H7 (cell line): ENCODE results near the gene PTX4. TPM values are rescaled to one million over a fixed set of nuclear protein-coding genes. Genes with fewer than 3 reads are reported as not detected.

Experiments
- DNase-seq: peaks from one replicate; pipeline ENCODE4 v3.0.0; 2012
- H3K27me3 ChIP-seq: 2 replicates; pipeline ENCODE4 v1.6.0; 2011; ENCODE audit warnings: mild to moderate bottlenecking, low read length; ENCODE audit not compliant: control insufficient read depth, insufficient read depth
- H3K36me3 ChIP-seq: replicated peaks from 2 replicates; pipeline ENCODE4 v1.5.1; 2011; ENCODE audit warnings: low read length; ENCODE audit not compliant: control insufficient read depth, insufficient read depth
- H3K4me3 ChIP-seq: 2 replicates; pipeline ENCODE4 v1.5.1; 2011; ENCODE audit warnings: low read depth, mild to moderate bottlenecking, control low read depth, low read length, moderate library complexity; ENCODE audit not compliant: insufficient read depth
- total RNA-seq: library from RNA; depleted of rRNA; stranded (reverse); fragments of >200 nt; shearing (Covaris generic); gene quantifications from 2 replicates; pipeline ENCODE4 v1.2.3, GENCODE V29; 2014; rRNA removed

The PTX4 gene, protein sequence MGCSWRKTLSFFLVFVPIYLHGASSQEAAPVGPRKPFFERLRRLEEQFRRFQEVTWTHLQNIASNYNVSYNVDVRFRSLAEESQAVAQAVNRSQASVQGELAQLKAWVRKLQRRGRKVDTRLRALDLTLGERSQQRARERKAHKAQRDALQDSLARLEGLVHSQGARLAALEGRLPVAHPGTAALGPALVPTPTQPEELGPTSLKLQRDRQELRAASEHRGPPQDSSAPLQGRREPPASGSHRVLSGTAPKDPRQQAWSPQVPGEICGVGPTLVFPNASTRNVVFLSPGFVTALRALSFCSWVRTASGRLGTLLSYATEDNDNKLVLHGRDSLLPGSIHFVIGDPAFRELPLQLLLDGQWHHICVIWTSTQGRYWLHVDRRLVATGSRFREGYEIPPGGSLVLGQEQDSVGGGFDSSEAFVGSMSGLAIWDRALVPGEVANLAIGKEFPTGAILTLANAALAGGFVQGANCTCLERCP
- total RNA-seq: not detected in 2 replicates

DNA sequence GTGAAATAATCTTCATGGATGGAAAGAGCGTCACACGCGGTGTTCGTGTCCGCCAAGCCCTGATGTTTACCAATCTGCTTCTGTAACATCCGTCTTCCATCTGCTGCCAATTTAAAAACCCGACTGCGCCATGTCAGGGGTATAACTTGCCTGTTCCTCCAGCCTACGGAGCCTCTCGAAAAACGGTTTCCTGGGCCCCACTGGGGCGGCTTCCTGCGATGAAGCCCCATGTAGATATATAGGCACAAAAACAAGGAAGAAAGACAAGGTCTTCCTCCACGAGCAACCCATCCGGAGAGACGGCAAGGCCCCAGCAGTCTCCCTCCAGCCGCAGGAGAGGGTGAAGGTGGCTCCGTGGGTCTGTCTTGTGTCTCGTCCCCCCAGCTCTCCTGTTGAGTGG, at the start of gene PTX4:
Gene PTX4, minus strand, starts transcription at position 326 of the 400 bp plus-strand sequence. Its CDS starts 35 bp downstream, at position 291.
- DNase-seq: no peak

GRCh38 chr16:1537763-1538289, 49.1 kb upstream of the PTX4 start:
- no peak for DNase-seq

More for the DNA sequence above, at the start of gene PTX4:
- H3K36me3 ChIP-seq: no peaks in the 10 kb centered on the region
- H3K27me3 ChIP-seq: no peaks in the 10 kb centered on the region
- no peak within 1 kb of the TSS for H3K4me3 ChIP-seq

DNA sequence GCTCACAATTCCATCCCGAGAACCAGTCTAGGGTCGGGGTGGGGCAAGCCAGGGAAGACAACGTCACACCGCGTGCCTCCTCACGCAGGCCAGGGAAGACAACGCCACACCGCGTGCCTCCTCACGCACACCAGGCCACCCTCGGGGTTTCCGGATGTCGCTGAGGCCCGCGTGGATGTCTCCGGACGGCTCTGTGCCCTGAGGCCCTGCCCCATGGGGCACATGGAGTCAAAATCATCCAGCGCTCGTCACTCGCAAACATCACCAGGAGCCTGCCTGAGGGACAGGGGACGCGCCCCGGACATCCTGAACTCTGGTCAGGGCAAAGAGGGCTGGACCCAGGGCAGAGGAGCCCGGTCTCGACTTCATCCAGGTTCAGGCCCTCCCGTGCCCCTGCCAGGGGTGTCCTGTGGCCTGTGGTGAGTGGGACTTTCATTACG, 48.4 kb upstream of the PTX4 start:
- Histone ChIP-seq H3K36me3 (no peaks in the 10 kb centered on the region), H3K27me3 (no peaks in the 10 kb centered on the region), H3K4me3 (no peak overlapping the region)
- no peak for DNase-seq

More at GRCh38 chr16:1537763-1538289, 49.1 kb upstream of the PTX4 start:
- H3K4me3 ChIP-seq: no peak overlapping the region
- no peaks in the 10 kb centered on the region for H3K36me3 ChIP-seq
- no peaks in the 10 kb centered on the region for H3K27me3 ChIP-seq

DNA sequence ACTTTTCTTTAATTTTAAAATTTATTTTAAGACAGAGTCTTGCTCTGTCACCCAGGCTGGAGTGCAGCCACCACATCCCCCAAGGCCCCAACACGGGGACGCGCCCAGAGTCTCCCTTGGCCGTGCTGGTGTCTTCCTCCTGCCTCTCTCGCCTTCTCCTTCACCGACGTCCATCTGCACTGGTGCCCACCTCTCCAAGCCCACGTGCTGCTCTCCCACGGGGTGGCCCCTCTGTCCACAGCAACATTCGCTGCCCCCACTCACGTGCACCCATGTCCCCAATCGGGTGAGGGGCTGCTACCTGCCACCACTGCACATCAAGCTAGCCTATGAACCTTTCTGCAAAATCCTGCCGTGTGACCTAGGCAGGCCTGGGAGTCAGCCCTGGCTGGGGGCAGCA, 47.9 kb upstream of the PTX4 start:
- Histone ChIP-seq H3K4me3 (no peak overlapping the region), H3K27me3 (no peaks in the 10 kb centered on the region), H3K36me3 (no peaks in the 10 kb centered on the region)
- DNase-seq: no peak

DNA sequence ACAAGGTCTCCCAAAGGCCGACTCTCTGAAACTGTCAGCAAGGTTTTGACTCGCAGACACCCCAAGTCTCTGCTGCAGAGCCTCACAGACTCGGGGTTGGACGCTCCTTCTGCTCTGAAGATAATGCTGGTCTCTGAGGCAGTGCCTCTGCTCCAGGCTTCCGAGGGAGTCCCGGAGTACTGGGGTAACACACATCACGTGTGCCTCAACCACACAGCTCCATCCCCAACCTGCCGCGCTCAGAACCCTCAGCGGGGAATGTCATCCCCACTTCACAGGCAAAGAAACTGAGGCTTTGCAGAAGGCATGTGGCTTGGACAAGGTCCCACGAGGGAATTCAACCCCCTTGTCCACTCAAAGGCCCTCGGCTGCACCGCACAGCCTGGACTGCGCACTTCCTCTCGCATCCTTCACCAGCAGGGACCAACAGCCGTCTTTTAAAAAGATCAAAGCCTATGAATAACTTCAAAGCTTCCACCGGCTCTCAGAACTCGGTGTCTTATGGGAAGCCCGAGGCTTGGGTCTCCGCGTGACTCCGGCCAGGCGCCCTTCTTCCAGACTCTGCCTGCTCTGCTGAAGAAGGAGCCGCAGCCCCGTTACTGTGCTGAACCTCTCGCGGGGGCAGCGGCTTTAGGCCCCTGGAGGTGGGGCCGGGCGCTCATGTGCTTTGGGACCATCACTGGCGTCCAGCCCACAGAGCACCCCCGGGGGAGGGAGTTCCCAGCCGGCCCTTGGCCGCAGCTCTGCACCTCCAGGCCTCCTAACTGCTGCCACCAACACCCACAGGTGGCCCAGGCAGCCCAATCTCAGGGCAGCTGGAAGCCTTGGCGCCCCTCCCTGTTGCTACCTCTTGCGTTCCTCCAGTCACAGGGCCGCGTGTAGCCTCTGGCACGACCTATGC, 46.9 kb upstream of the PTX4 start:
- H3K27me3 ChIP-seq: no peaks in the 10 kb centered on the region
- peak; percentile 75 for DNase-seq
- no peak overlapping the region for H3K4me3 ChIP-seq
- no peaks in the 10 kb centered on the region for H3K36me3 ChIP-seq

DNA sequence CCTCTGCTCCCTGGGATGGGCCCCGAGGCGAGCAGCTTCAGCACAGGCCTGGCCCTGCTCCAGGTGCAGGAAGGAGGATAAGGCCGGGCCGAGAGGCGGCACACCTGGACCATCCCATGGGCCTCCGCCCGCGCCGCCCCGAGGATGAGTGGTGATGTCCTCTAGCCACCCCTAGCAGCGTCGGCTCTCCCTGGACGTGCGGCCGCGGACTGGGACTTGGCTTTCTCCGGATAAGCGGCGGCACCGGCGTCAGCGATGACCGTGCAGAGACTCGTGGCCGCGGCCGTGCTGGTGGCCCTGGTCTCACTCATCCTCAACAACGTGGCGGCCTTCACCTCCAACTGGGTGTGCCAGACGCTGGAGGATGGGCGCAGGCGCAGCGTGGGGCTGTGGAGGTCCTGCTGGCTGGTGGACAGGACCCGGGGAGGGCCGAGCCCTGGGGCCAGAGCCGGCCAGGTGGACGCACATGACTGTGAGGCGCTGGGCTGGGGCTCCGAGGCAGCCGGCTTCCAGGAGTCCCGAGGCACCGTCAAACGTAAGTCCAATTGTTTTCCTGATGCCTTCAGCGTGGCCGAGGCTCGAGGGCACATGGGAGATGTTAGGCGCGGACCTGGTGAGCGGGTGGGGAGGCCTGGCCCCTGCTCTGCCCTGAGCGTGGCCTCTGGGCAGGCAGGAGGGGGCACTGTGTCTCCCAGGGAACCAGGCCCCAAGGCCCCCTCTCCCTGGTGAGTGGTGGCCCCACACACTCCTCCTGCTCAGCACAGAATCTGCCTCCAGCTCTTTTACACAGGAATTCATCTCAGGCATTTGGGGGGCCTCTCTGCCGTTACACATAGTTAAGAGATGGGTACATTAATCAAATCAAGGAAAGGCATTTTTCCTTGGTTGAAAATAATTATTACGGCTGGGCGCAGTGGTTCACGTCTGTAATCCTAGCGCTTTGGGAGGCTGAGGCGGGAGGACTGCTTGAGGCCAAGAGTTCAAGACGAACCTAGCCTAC, 45.6 kb upstream of the PTX4 start:
- H3K36me3 ChIP-seq: no peaks in the 10 kb centered on the region
- peak; percentile 75 for DNase-seq
- H3K27me3 ChIP-seq: no peaks in the 10 kb centered on the region
- H3K4me3 ChIP-seq: no peak overlapping the region

DNA sequence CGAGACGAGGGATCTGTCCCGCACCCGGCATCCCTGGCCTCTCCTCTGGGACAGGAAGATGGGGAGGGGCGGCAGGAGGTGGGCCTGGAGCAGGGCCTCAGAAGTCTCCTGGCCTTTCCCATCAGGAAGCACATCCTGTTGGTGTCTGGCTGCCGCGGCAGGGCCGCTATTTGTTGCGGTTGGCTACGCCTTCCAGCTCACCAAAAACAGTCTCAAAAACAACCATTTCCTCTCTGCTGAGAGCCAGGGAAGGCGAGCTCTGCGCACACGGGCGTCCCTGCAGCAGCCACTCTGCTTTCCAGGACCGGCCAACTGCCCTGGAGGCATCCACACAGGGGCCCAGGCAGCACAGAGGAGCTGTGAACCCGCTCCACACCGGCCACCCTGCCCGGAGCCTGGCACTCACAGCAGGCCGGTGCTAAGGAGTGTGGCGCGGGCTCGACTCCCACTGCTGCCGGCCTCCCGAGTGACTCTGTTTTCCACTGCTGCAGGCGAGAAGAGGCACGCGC, 44.8 kb upstream of the PTX4 start, which contains the start of gene TMEM204:
Gene TMEM204, plus strand, starts transcription at position 224 of the 509 bp plus-strand sequence. CDS start 610 bp downstream, outside the sequence.
- H3K27me3 ChIP-seq: no peaks in the 10 kb centered on the region
- DNase-seq: peak; percentile 78
- H3K4me3 ChIP-seq: no peak within 1 kb of the TSS
- no peaks in the 10 kb centered on the region for H3K36me3 ChIP-seq

GRCh38 chr16:1532771-1533170, 44.0 kb upstream of the PTX4 start:
- no peaks in the 10 kb centered on the region for H3K36me3 ChIP-seq
- H3K27me3 ChIP-seq: no peaks in the 10 kb centered on the region
- DNase-seq: no peak
- no peak overlapping the region for H3K4me3 ChIP-seq

DNA sequence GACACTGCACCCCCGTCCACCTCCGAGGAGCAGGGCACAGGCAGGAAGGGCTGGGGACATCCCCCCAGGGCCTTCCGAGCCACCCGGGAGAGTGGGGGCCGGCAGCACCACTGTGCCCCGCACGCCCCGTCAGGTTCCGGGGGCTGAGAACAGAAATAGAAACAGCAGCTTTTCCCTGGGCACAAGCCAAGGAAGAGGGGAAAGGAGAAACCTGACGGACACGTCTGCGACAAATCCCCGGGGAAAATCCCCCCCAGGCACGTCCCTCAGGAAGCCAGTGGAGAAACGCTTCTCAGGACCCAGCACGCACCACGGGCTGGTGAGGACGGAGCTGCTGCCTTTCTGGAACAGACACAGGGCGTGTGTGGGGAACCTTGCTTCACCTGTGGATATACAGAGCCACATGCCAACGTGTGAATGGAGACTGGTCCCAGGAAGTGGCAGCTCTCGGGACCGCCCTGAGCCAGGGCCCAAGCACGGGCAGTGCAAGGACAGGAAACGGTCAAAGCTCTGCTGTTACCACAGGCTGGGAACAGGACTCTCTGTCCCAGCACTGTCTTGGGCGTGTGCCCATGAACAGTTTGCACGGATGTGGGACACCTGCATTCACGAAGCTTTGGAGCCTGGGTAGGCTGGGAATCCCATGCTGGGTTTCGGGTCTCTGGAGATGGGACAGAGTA, 43.5 kb upstream of the PTX4 start:
- H3K36me3 ChIP-seq: no peaks in the 10 kb centered on the region
- H3K27me3 ChIP-seq: no peaks in the 10 kb centered on the region
- no peak overlapping the region for H3K4me3 ChIP-seq
- DNase-seq: no peak

DNA sequence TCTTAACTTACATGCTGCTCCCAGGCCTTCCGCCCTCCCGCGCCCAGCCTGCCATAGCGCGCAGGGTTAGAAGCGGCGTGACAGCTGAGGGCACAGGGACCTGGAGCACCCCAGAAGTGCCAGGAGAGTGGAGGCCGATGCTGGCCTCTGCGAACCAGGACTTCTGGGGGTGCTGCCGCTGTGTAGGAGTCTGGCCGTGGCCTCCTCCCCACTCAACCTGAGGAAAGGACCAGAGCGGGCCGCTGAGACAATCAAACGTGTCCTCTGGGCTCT, 42.8 kb upstream of the PTX4 start:
- no peak for DNase-seq
- no peak overlapping the region for H3K4me3 ChIP-seq
- no peaks in the 10 kb centered on the region for H3K36me3 ChIP-seq
- H3K27me3 ChIP-seq: no peaks in the 10 kb centered on the region

GRCh38 chr16:1530883-1531637, 42.3 kb upstream of the PTX4 start:
- Histone ChIP-seq H3K4me3 (no peak overlapping the region), H3K27me3 (no peaks in the 10 kb centered on the region), H3K36me3 (no peaks in the 10 kb centered on the region)
- no peak for DNase-seq

GRCh38 chr16:1530349-1530882, 41.7 kb upstream of the PTX4 start:
- DNase-seq: no peak
- H3K36me3 ChIP-seq: no peaks in the 10 kb centered on the region
- no peak overlapping the region for H3K4me3 ChIP-seq
- H3K27me3 ChIP-seq: no peaks in the 10 kb centered on the region
